HCT116 (cell line): ENCODE measurements around the gene PLCXD3. TPM values are rescaled to one million over a fixed set of nuclear protein-coding genes. Genes with fewer than 3 reads are reported as not detected.
"Not testable (repeated sequence)": the region's sequence is repeated elsewhere in the genome, so short reads cannot be mapped to it uniquely, and the experiment has no call there.

Source experiments
- ATAC-seq: fragments of 200-7000 bp; cut with Tn5 transposase; 2 replicates; pipeline ENCODE4 v1.9.1; 2020; ENCODE audit warnings: mild to moderate bottlenecking, moderate library complexity
- BruUV-seq: library from RNA; stranded (reverse); fragments of 400-500 nt; replicated peaks from 2 replicates; lab custom pipeline; 2021; lab: Mats Ljungman, UMichigan
- CTCF ChIA-PET: fragments of 300-600 bp; sonication (Branson Sonifier 250); formaldehyde crosslinking; loops from one replicate; lab custom pipeline; 2021; ENCODE audit warnings: antibody characterized with exemption; lab: Charles Lee
- POLR2A ChIA-PET: fragments of 300-600, 350-600 bp; sonication (Branson Sonifier 250); formaldehyde crosslinking; loops from one replicate; lab custom pipeline; 2021; ENCODE audit warnings: antibody characterized with exemption; lab: Charles Lee
- RAD21 ChIA-PET, 2 experiments: fragments of 300-600 bp; sonication (Branson Sonifier 250); formaldehyde crosslinking; loops; one replicate each; lab custom pipeline; 2023; ENCODE audit warnings: low total read pairs in 2 of 2; ENCODE audit not compliant: uncharacterized antibody in 2 of 2, unreplicated experiment in 2 of 2, low non-redundant PET in 1 of 2; lab: Charles Lee
- DNase-seq: peaks from one replicate; pipeline ENCODE4 v3.0.0-alpha.2; 2010; ENCODE audit warnings: low read depth, low spot score
- H2AFZ ChIP-seq: fragments of 200-600 bp; shearing (Covaris generic), sonication (generic); 2 replicates; pipeline ENCODE4 v1.6.1; 2017; ENCODE audit warnings: low read depth, mixed run types, mixed read lengths, antibody characterized with exemption, low read length; ENCODE audit not compliant: poor library complexity, severe bottlenecking
- H3K27ac ChIP-seq: 2 replicates; pipeline ENCODE4 v1.5.1; 2012; ENCODE audit warnings: low read depth, low read length
- H3K27me3 ChIP-seq: fragments of 200-600 bp; sonication (generic); 2 replicates; pipeline ENCODE4 v1.6.1; 2016; ENCODE audit warnings: mixed run types, low read length, mixed read lengths; ENCODE audit not compliant: insufficient read depth
- H3K36me3 ChIP-seq, 2 experiments: fragments of 200-500 bp in 1 of 2; fragments of 200-600 bp in 1 of 2; sonication (Bioruptor generic) in 1 of 2; sonication (generic) in 1 of 2; 2 replicates each; pipeline versions ENCODE4 v1.5.1 to v1.6.1; 2014 to 2016; ENCODE audit warnings: low read length in 2 of 2, inconsistent platforms in 1 of 2, mixed read lengths in 1 of 2, mixed run types in 1 of 2; ENCODE audit not compliant: insufficient read depth in 2 of 2, control insufficient read depth in 1 of 2
- H3K4me1 ChIP-seq, 2 experiments: fragments of 200-600 bp in 1 of 2; sonication (generic) in 1 of 2; 2 replicates each; pipeline versions ENCODE4 v1.5.1 to v1.6.1; 2012 to 2017; ENCODE audit warnings: low read length in 2 of 2, inconsistent platforms in 1 of 2, mild to moderate bottlenecking in 1 of 2, mixed read lengths in 1 of 2, mixed run types in 1 of 2, moderate library complexity in 1 of 2; ENCODE audit not compliant: insufficient read depth in 2 of 2, control insufficient read depth in 1 of 2
- H3K4me2 ChIP-seq: fragments of 200-600 bp; sonication (generic); 2 replicates; pipeline ENCODE4 v1.6.1; 2017; ENCODE audit warnings: mixed run types, low read length, mixed read lengths
- H3K4me3 ChIP-seq, 2 experiments: fragments of 200-600 bp in 1 of 2; sonication (generic) in 1 of 2; replicated peaks in 1 of 2; 2 replicates each; pipeline ENCODE4 v1.5.1; 2011 to 2016; ENCODE audit warnings: low read length in 2 of 2, control low read depth in 1 of 2, low read depth in 1 of 2, mild to moderate bottlenecking in 1 of 2, mixed read lengths in 1 of 2, mixed run types in 1 of 2
- H3K79me2 ChIP-seq: fragments of 200-600 bp; sonication (generic); 2 replicates; pipeline ENCODE4 v1.6.1; 2017; ENCODE audit warnings: mild to moderate bottlenecking, mixed run types, low read length, moderate library complexity, mixed read lengths; ENCODE audit not compliant: insufficient read depth
- H3K9ac ChIP-seq: fragments of 200-600 bp; sonication (generic); 2 replicates; pipeline ENCODE4 v1.6.1; 2016; ENCODE audit warnings: low read length, mixed read lengths
- H3K9me2 ChIP-seq: fragments of 200-600 bp; sonication (generic), shearing (Covaris generic); 2 replicates; pipeline ENCODE4 v1.6.1; 2017; ENCODE audit warnings: mixed run types, mild to moderate bottlenecking, moderate library complexity; ENCODE audit not compliant: insufficient read depth
- H3K9me3 ChIP-seq, 2 experiments: fragments of 200-500 bp in 1 of 2; fragments of 200-600 bp in 1 of 2; sonication (Bioruptor generic) in 1 of 2; sonication (generic) in 1 of 2; 2 replicates each; pipeline ENCODE4 v1.6.1; 2014 to 2017; ENCODE audit warnings: low read length in 2 of 2, mixed read lengths in 2 of 2, inconsistent platforms in 1 of 2, low read depth in 1 of 2, mild to moderate bottlenecking in 1 of 2, mixed run types in 1 of 2, moderate library complexity in 1 of 2; ENCODE audit not compliant: control insufficient read depth in 1 of 2, insufficient read depth in 1 of 2
- H4K20me1 ChIP-seq: fragments of 200-600 bp; sonication (generic), shearing (Covaris generic); 2 replicates; pipeline ENCODE4 v1.6.1; 2017; ENCODE audit warnings: mixed run types, mild to moderate bottlenecking, moderate library complexity; ENCODE audit not compliant: insufficient read depth
- CEBPB ChIP-seq: IDR thresholded peaks from 2 replicates; pipeline ENCODE4 v1.6.1; 2012; ENCODE audit warnings: low read depth
- CTCF ChIP-seq, 3 experiments: fragments of 200-600 bp in 1 of 3; sonication (generic) in 1 of 3; IDR thresholded peaks in 2 of 3; conservative IDR thresholded peaks in 1 of 3; 2 replicates each; pipeline ENCODE4 v1.5.1; 2012 to 2017; ENCODE audit warnings: low read depth in 2 of 3, low read length in 2 of 3, antibody characterized with exemption in 1 of 3, borderline replicate concordance in 1 of 3, control low read depth in 1 of 3, mild to moderate bottlenecking in 1 of 3, mixed read lengths in 1 of 3, mixed run types in 1 of 3, moderate library complexity in 1 of 3; ENCODE audit not compliant: insufficient read depth in 1 of 3
- ELF1 ChIP-seq: IDR thresholded peaks from 2 replicates; pipeline ENCODE4 v1.6.1; 2012; ENCODE audit warnings: low read depth, borderline replicate concordance
- EZH2 ChIP-seq: fragments of 200-600 bp; sonication (generic); IDR thresholded peaks from 2 replicates; pipeline ENCODE4 v1.6.1; 2017; ENCODE audit warnings: antibody characterized with exemption, mixed run types
- FOSL1 ChIP-seq: IDR thresholded peaks from 2 replicates; pipeline ENCODE4 v1.6.1; 2012; ENCODE audit warnings: low read depth
- JUND ChIP-seq: IDR thresholded peaks from 2 replicates; pipeline ENCODE4 v1.6.1; 2012
- MAX ChIP-seq: IDR thresholded peaks from 2 replicates; pipeline ENCODE4 v1.6.1; 2012
- POLR2A ChIP-seq: IDR thresholded peaks from 2 replicates; pipeline ENCODE4 v1.7.0; 2011; ENCODE audit warnings: borderline replicate concordance; ENCODE audit not compliant: insufficient read depth, insufficient read length; ENCODE audit errors: extremely low read depth
- RAD21 ChIP-seq: IDR thresholded peaks from 2 replicates; pipeline ENCODE4 v1.6.1; 2012; ENCODE audit warnings: low read depth, mild to moderate bottlenecking
- REST ChIP-seq: IDR thresholded peaks from 2 replicates; pipeline ENCODE4 v1.6.1; 2012; ENCODE audit warnings: low read depth
- SP1 ChIP-seq: IDR thresholded peaks from 2 replicates; pipeline ENCODE4 v1.6.1; 2012; ENCODE audit warnings: low read depth
- YY1 ChIP-seq: IDR thresholded peaks from 2 replicates; pipeline ENCODE4 v1.6.1; 2011; ENCODE audit warnings: low read length, low read depth, moderate library complexity, mild to moderate bottlenecking; ENCODE audit not compliant: insufficient replicate concordance; ENCODE audit errors: extremely low read depth
- ZBTB33 ChIP-seq: IDR thresholded peaks from 2 replicates; pipeline ENCODE4 v1.6.1; 2011; ENCODE audit warnings: mild to moderate bottlenecking, low read length, moderate library complexity; ENCODE audit not compliant: insufficient replicate concordance; ENCODE audit errors: extremely low read depth
- ZFX ChIP-seq: fragments of 450-650 bp; IDR thresholded peaks from 2 replicates; pipeline ENCODE4 v1.6.1; 2017
- ZNF274 ChIP-seq: fragments of 200-500 bp; sonication (Bioruptor generic); IDR thresholded peaks from 2 replicates; pipeline ENCODE4 v1.6.1; 2014; ENCODE audit warnings: mild to moderate bottlenecking, low read depth, low read length, inconsistent platforms
- intact Hi-C: fragments of 100-400 bp; cut with micrococcal nuclease; formaldehyde crosslinking; loops from 2 replicates; pipeline ENCODE4 v1.10.0; 2022
- total RNA-seq: library from RNA; stranded (reverse); gene quantifications from one replicate; pipeline ENCODE4 v1.2.1, GENCODE V29; 2021; ENCODE audit not compliant: unreplicated experiment

Gene PLCXD3
- total RNA-seq, 1 experiment from 2014 or later, result not detected

- intact Hi-C loops, result no loop called here
- no TSS peak for BruUV-seq
- no peaks in the 10 kb centered on the region for H4K20me1 ChIP-seq
- no peaks in the 10 kb centered on the region for H3K9me3 ChIP-seq
- H3K27ac ChIP-seq, result no peak overlapping the region
- ChIA-PET CTCF (no interaction called here), POLR2A (no interaction called here), RAD21 (no interaction called here)
- ATAC-seq, result no peak
- H3K4me3 ChIP-seq, result no peak overlapping the region
- no peaks in the 10 kb centered on the region; the same call in 1 of the 2 replicates for H3K27me3 ChIP-seq
- no peak for TF ChIP-seq MAX
- TF ChIP-seq CEBPB, result no peak
- no peak for TF ChIP-seq ZFX
- no peak for TF ChIP-seq REST
- no peak for TF ChIP-seq CTCF (IDR thresholded peaks at IDR 0.05 in 2 of 3, conservative IDR thresholded peaks at IDR 0.05 in 1 of 3; ENCODE audit: borderline replicate concordance in 1 of 3, insufficient read depth in 1 of 3, low read depth in 2 of 3, low read length in 2 of 3)
- no peak for TF ChIP-seq YY1
- no peak for TF ChIP-seq POLR2A
- no peak for TF ChIP-seq ZBTB33
- TF ChIP-seq EZH2, result no peak
- TF ChIP-seq SP1, result no peak
- TF ChIP-seq FOSL1, result no peak
- no peak for TF ChIP-seq JUND
- TF ChIP-seq ZNF274, result no peak
- TF ChIP-seq RAD21, result no peak
- no peak for TF ChIP-seq ELF1
- H3K79me2 ChIP-seq, result no peaks in the 10 kb centered on the region
- no peak overlapping the region for H3K9ac ChIP-seq
- no peak overlapping the region for H2AFZ ChIP-seq
- no peak overlapping the region for H3K4me2 ChIP-seq
- no peaks in the 10 kb centered on the region for H3K9me2 ChIP-seq
- H3K4me1 ChIP-seq, result no peaks in the 10 kb centered on the region
- DNase-seq, result no peak
- no peaks in the 10 kb centered on the region for H3K36me3 ChIP-seq
These were observed 7.1 kb downstream of the PLCXD3 start for GRCh38 chr5:41503310-41503709.

- CTCF ChIA-PET, BruUV-seq: not testable (repeated sequence)
These were observed 16.8 kb downstream of the PLCXD3 start for GRCh38 chr5:41493490-41494126.

More at GRCh38 chr5:41493490-41494126, 16.8 kb downstream of the PLCXD3 start:
- H2AFZ ChIP-seq, POLR2A ChIA-PET, H3K27ac ChIP-seq, DNase-seq, RAD21 ChIA-PET, H3K4me2 ChIP-seq, H3K9me3 ChIP-seq, H3K9me2 ChIP-seq, H3K36me3 ChIP-seq, ATAC-seq, H3K4me1 ChIP-seq, intact Hi-C loops, H3K79me2 ChIP-seq, H4K20me1 ChIP-seq, H3K4me3 ChIP-seq, H3K27me3 ChIP-seq, H3K9ac ChIP-seq: not testable (repeated sequence)
